GM21529 (cell line): ENCODE data around the gene CLHC1.
"Not testable (repeated sequence)": the region's sequence is repeated elsewhere in the genome, so short reads cannot be mapped to it uniquely, and the experiment has no call there.

Experiments
- ATAC-seq: cut with Tn5 transposase; IDR thresholded peaks from one replicate; pipeline ENCODE4 v1.9.1; 2021; ENCODE audit not compliant: unreplicated experiment

Gene CLHC1

GRCh38 chr2:55232084-55232862 is at the start of gene CLHC1, which contains the start of gene RPS27A:
Gene CLHC1 (minus strand): TSS chr2:55232293. CDS start chr2:55222411, 9,882 bp downstream.
Gene RPS27A (plus strand): TSS chr2:55232688. CDS start chr2:55232825, 137 bp downstream.
- peak; percentile 92 for ATAC-seq

- not testable (repeated sequence) for ATAC-seq
Observed at GRCh38 chr2:55280851-55281546, 48.9 kb upstream of the CLHC1 start.

- not testable (repeated sequence) for ATAC-seq
Observed at GRCh38 chr2:55279859-55280424, 47.8 kb upstream of the CLHC1 start.

GRCh38 chr2:55279214-55279835 is 47.2 kb upstream of the CLHC1 start:
- not testable (repeated sequence) for ATAC-seq

- no peak for ATAC-seq
Observed at GRCh38 chr2:55277310-55277709, 45.2 kb upstream of the CLHC1 start.

- ATAC-seq = not testable (repeated sequence)
Observed at GRCh38 chr2:55274346-55274745, 42.3 kb upstream of the CLHC1 start.

- ATAC-seq = no peak
Observed at GRCh38 chr2:55269645-55269990, 37.5 kb upstream of the CLHC1 start.

GRCh38 chr2:55268907-55269644 is 37.0 kb upstream of the CLHC1 start, which contains the start of gene MTIF2:
Gene MTIF2 (minus strand): TSS chr2:55269231. CDS start chr2:55263858, 5,373 bp downstream.
- peak; percentile 94 for ATAC-seq

GRCh38 chr2:55268288-55268906 is 36.3 kb upstream of the CLHC1 start:
- no peak for ATAC-seq

GRCh38 chr2:55259586-55259985 is 27.5 kb upstream of the CLHC1 start:
- not testable (repeated sequence) for ATAC-seq

GRCh38 chr2:55252832-55253231 is 20.7 kb upstream of the CLHC1 start:
- ATAC-seq = no peak

GRCh38 chr2:55247025-55247424 is 14.9 kb upstream of the CLHC1 start:
- no peak for ATAC-seq

GRCh38 chr2:55245411-55245810 is 13.3 kb upstream of the CLHC1 start:
- ATAC-seq = no peak

GRCh38 chr2:55242617-55243016 is 10.5 kb upstream of the CLHC1 start:
- no peak for ATAC-seq

GRCh38 chr2:55241582-55241981 is 9.5 kb upstream of the CLHC1 start:
- not testable (repeated sequence) for ATAC-seq

GRCh38 chr2:55239656-55240222 is 7.6 kb upstream of the CLHC1 start:
- no peak for ATAC-seq

GRCh38 chr2:55236992-55237543 is 5.0 kb upstream of the CLHC1 start:
- ATAC-seq = no peak

- ATAC-seq = no peak
Observed at GRCh38 chr2:55235724-55236538, 3.8 kb upstream of the CLHC1 start.

GRCh38 chr2:55233658-55233940 is 1.5 kb upstream of the CLHC1 start:
- no peak for ATAC-seq
